Choroid plexus epithelial cell (primary cell): ENCODE measurements around the gene NCSTN.

Experiments
- DNase-seq: peaks from one replicate; pipeline ENCODE4 v3.0.0-alpha.2; 2010; ENCODE audit warnings: low read depth
- H3K4me3 ChIP-seq: 2 replicates; pipeline ENCODE4 v1.5.1; 2011; ENCODE audit warnings: low read depth, mild to moderate bottlenecking, control low read depth, low read length, moderate library complexity
- TF ChIP-seq, protein P1 (sequence below): conservative IDR thresholded peaks from 2 replicates; pipeline ENCODE4 v1.5.1; 2011; ENCODE audit warnings: low read depth, mild to moderate bottlenecking, control low read depth, inconsistent platforms, low read length, moderate library complexity

Gene NCSTN

DNA sequence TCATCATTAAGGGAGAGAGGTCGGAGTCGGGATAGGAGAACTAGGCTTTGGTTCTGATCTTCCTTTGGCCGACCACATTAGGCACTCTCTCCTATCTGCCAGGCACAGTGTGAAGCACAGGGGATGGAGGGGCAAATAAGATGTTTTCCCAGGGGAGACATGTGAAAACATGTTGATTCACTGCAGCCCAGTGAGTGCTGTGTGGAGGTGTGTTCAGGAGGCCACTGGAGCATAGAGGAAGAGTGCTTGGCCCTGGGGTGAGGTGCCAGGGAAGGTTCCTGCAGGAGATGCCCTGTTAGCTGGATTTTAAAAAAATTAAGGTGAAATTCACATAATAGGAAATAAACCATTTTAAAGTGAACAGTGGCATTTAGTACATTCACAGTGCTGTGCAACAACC is 60.9 kb downstream of the NCSTN start:
- TF ChIP-seq, protein P1, sequence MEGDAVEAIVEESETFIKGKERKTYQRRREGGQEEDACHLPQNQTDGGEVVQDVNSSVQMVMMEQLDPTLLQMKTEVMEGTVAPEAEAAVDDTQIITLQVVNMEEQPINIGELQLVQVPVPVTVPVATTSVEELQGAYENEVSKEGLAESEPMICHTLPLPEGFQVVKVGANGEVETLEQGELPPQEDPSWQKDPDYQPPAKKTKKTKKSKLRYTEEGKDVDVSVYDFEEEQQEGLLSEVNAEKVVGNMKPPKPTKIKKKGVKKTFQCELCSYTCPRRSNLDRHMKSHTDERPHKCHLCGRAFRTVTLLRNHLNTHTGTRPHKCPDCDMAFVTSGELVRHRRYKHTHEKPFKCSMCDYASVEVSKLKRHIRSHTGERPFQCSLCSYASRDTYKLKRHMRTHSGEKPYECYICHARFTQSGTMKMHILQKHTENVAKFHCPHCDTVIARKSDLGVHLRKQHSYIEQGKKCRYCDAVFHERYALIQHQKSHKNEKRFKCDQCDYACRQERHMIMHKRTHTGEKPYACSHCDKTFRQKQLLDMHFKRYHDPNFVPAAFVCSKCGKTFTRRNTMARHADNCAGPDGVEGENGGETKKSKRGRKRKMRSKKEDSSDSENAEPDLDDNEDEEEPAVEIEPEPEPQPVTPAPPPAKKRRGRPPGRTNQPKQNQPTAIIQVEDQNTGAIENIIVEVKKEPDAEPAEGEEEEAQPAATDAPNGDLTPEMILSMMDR: no peak
- no peak for DNase-seq
- no peak overlapping the region for H3K4me3 ChIP-seq

DNA sequence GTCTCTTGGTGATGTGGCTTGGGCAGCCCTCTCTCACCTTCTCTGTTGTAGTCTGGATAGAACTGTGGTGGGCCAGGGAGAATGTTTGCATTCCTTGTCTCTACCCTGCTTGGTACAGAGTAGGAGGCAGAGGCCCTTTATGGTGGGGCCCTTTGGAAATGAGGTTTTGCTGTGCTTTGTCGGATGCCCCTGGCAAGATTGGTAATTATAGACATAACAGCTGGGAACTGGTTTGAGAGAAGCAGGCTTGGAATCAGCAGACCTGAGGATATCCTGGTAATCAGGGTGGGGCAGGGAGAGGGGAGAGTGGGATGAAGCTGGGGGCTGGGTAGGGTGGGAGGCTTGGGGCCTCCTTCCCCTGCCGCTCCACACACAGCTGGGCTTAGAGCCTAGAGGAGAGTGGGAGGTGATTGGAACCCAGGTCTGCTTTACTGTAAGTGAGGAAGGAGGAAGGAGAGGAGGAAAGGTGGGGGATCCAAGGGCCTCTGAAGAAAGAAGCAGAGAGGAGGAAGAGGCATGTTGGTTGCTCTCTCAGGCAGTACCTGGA is 62.2 kb downstream of the NCSTN start:
- DNase-seq: no peak
- TF ChIP-seq, protein P1: no peak
- no peak overlapping the region for H3K4me3 ChIP-seq

DNA sequence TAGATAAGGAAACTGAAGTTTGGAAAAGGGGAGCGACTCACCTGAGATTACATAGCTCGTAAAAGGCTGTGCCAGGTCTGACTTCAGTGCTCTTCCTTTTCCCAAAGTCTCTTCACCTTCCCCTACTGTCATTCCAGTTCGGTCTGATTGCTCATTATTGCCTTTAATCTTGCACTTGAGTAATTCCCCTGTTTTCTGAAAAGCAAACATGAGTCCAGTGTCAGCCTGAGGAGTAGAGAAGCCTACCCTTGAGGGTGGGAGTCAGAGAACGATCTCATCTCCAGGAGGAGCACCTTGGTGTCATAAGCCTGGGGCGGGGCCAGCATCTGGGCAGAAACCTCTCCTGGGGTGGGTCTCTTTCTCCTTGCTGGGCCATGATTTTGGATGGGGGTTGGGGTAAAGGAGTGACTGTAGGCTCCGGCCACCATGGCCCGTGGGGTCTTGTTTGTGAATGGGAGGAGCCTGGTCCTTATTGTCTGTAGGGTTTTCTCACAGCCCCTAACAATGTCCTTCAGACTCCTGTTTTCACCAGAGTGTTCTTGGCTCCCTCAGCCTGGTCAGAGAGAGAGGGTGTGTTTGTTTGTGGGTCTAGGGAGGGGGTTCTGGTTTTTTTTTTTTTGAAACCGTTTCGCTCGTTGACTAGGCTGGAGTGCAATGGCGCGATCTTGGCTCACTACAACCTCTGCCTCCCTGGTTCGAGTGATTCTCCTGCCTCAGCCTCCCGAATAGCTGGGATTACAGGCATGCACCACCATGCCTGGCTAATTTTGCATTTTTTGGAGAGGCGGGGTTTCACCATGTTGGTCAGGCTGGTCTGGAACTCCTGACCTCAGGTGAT is 63.2 kb downstream of the NCSTN start:
- TF ChIP-seq, protein P1: no peak
- H3K4me3 ChIP-seq: no peak overlapping the region
- DNase-seq: no peak

DNA sequence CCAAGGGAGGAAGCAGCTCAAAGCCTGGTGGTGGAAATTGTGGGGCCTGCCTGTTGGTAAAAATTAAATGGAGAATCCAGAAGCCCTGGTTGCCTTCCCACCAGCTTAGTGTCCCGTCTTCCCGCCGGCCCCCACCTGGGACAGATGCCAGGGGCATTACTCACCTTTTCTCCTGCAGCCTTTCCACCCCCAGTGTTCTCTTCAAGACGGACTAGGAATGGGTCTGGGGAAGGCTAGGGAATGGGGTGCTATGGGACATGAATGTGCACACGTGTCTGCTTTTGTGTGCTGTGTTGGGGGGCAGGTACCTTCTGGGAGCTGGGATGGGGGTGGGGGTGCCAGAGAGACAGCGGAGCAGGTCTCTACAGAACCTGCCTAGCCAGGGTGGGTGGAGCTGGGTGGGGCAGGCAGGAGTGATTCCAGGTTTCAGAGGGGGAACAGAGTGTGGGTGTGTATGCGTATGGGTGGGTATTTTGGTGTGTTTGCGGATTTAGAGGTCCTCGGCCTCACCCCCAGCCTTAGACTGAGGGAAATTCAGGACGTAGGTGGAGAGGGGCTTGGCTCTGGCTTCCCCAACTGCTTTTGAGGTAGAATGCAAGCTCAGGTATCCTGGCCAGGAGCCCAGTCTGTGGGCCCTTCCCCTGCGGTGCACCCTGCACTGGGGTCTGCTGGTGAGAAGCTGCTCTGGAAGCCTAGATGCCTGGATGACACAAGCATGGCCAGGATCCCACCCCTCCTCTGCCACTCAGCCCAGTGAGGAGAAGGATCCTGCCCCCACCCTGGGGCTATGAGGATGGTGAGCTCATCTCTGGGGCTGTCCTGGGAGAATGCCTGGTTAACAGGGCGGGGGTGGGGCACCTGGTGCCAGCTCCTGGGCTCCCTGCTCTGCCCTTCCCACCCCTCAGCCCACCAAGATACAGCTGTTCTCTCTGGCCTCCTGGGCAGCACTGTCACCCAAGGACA is 64.9 kb downstream of the NCSTN start:
- TF ChIP-seq, protein P1: no peak
- H3K4me3 ChIP-seq: no peak overlapping the region
- no peak for DNase-seq
